Colonic mucosa (tissue), 4 donors: ENCODE measurements around the gene PDLIM1. TPM values are rescaled to one million over a fixed set of nuclear protein-coding genes. Genes with fewer than 3 reads are reported as not detected.

Experiments used
- DNase-seq: peaks from one replicate; pipeline ENCODE4 v3.0.0-alpha.2; 2020
- H3K27ac ChIP-seq: fragments of 200-600 bp; one replicate; pipeline ENCODE4 v1.8.0; 2021
- H3K27me3 ChIP-seq: fragments of 200-600 bp; one replicate; pipeline ENCODE4 v1.8.0; 2021
- H3K36me3 ChIP-seq: fragments of 200-600 bp; one replicate; pipeline ENCODE4 v1.8.0; 2021
- H3K4me1 ChIP-seq: fragments of 200-600 bp; one replicate; pipeline ENCODE4 v1.8.0; 2021; ENCODE audit warnings: mild to moderate bottlenecking
- H3K4me3 ChIP-seq: fragments of 200-600 bp; one replicate; pipeline ENCODE4 v1.8.0; 2021
- H3K9ac ChIP-seq, 2 donors: one replicate each; pipeline ENCODE4 v1.7.0; 2013; ENCODE audit warnings: control low read depth in 2 of 2, low read depth in 2 of 2, low read length in 2 of 2
- H3K9me3 ChIP-seq: fragments of 200-600 bp; one replicate; pipeline ENCODE4 v1.8.0; 2021
- CTCF ChIP-seq: fragments of 200-600 bp; IDR thresholded peaks from one replicate; pipeline ENCODE4 v1.8.0; 2022; ENCODE audit warnings: antibody characterized with exemption, mild to moderate bottlenecking
- intact Hi-C: fragments of 100-400 bp; cut with DNase I; formaldehyde crosslinking; loops from one replicate; pipeline ENCODE4 v1.14.1; 2022
- total RNA-seq, 2 donors: library from RNA; stranded (reverse); fragmentation: NEBNext Ultra II Directional in 1 of 2; extraction: Animal tissue kit (Norgen Biotek cat#: 25700) in 1 of 2; gene quantifications; one replicate each; pipeline ENCODE4 v1.2.1, GENCODE V29; 2021
- donor health status: healthy.
- donor health status: DM: no; HTN: no; CAD: no.
- donor health status: DM: no; HTN: no; CAD: no.

The PDLIM1 gene
- total RNA-seq, 2 donors from 2014 or later: 246 to 433 TPM

DNA sequence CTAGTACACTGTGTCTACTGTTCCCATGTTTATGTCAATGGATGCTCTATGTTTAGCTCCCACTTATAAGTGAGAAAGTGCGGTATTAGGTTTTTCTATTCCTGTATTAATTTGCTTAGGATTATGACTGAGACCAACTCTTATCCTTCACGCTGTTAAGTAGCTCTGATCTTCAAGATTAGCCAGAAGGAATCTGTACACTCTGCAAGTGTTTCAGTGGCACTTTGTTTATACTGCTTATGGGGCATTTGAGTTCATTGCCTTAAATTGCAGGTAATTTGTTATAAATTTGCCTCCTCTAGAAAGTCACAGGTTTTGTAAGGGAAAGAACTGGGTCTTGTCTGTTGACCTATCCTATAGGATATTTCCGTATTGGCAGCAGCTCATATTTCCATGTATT lies 103.2 kb downstream of the PDLIM1 start:
- no peaks in the 10 kb centered on the region for H3K36me3 ChIP-seq
- no peaks in the 10 kb centered on the region for H3K9me3 ChIP-seq
- H3K27ac ChIP-seq: no peak overlapping the region
- TF ChIP-seq CTCF: no peak
- intact Hi-C loops: loop anchor here (5.0 kb wide), 1 partner anchor 55 kb away; no protein-coding TSS in a partner anchor
- H3K4me1 ChIP-seq: no peaks in the 10 kb centered on the region
- DNase-seq: no peak
- no peaks in the 10 kb centered on the region for H3K27me3 ChIP-seq
- H3K9ac ChIP-seq: no peak overlapping the region
- no peak overlapping the region for H3K4me3 ChIP-seq

Other genes with a start within 250 kb of the PDLIM1 start
- 1 to 10 TPM in 1 of 2 donors, under 1 TPM in 1; 0.56 to 1.2 TPM for gene CYP2C8, start 221.5 kb downstream of the PDLIM1 start, total RNA-seq
- not detected for gene ACSM6, start 96.8 kb downstream of the PDLIM1 start, total RNA-seq